HepG2 (cell line): ENCODE measurements around the gene GFER. TPM values are rescaled to one million over a fixed set of nuclear protein-coding genes. Genes with fewer than 3 reads are reported as not detected.
"Not testable (repeated sequence)": the region's sequence is repeated elsewhere in the genome, so short reads cannot be mapped to it uniquely, and the experiment has no call there.

ENCODE experiments used
- ATAC-seq: fragments of 200-7000 bp; cut with Tn5 transposase; 3 replicates; pipeline ENCODE4 v1.9.1; 2020; ENCODE audit warnings: mild to moderate bottlenecking, moderate library complexity
- BruUV-seq: library from RNA; stranded (reverse); fragments of 400-500 nt; replicated peaks from 2 replicates; lab custom pipeline; 2021; lab: Mats Ljungman, UMichigan
- CTCF ChIA-PET: fragments of 300-600 bp; formaldehyde crosslinking; extraction: SDS; loops from one replicate; lab custom pipeline; 2021; ENCODE audit warnings: low total read pairs, inconsistent platforms, low intra/inter-chr PET ratio; lab: Yijun Ruan, JAX
- POLR2A ChIA-PET: fragments of 350-600 bp; sonication (Branson Sonifier 250); formaldehyde crosslinking; loops from one replicate; lab custom pipeline; 2020; ENCODE audit warnings: antibody characterized with exemption, inconsistent platforms; lab: Yijun Ruan, JAX
- DNase-seq: peaks from one replicate; pipeline ENCODE4 v3.0.0-alpha.2; 2015; ENCODE audit warnings: low spot score
- FAIRE-seq: peaks from 3 replicates; lab custom pipeline; 2011; peaks lifted over from hg19 to GRCh38; lab: Jason Lieb, UNC
- H2AFZ ChIP-seq: one replicate; pipeline ENCODE4 v1.6.1; 2011; ENCODE audit warnings: low read length, inconsistent platforms
- H3K27ac ChIP-seq: fragments of 300-600 bp; 3 replicates; pipeline ENCODE4 v1.8.0; 2011; ENCODE audit warnings: mixed run types, mild to moderate bottlenecking, mixed read lengths, low read length, inconsistent platforms; ENCODE audit not compliant: insufficient read depth; ENCODE audit errors: extremely low read length
- H3K27me3 ChIP-seq, 2 experiments: fragments of 200-600 bp in 1 of 2; 2 replicates in 1 of 2; 3 replicates in 1 of 2; pipeline versions ENCODE4 v1.6.0 to v1.8.0; 2011; ENCODE audit warnings: low read length in 2 of 2, mild to moderate bottlenecking in 2 of 2, moderate library complexity in 2 of 2, inconsistent platforms in 1 of 2; ENCODE audit not compliant: insufficient read depth in 2 of 2, control insufficient read depth in 1 of 2
- H3K36me3 ChIP-seq, 2 experiments: fragments of 200-600 bp in 1 of 2; replicated peaks in 1 of 2; 2 replicates in 1 of 2; 3 replicates in 1 of 2; pipeline versions ENCODE4 v1.5.1 to v1.8.0; 2011; ENCODE audit warnings: low read length in 2 of 2, inconsistent platforms in 1 of 2; ENCODE audit not compliant: insufficient read depth in 2 of 2, control insufficient read depth in 1 of 2
- H3K4me1 ChIP-seq: 2 replicates; pipeline ENCODE4 v1.5.1; 2012; ENCODE audit warnings: low read length, inconsistent platforms; ENCODE audit not compliant: insufficient read depth
- H3K4me2 ChIP-seq: 2 replicates; pipeline ENCODE4 v1.6.0; 2011; ENCODE audit warnings: low read depth, low read length, inconsistent platforms
- H3K4me3 ChIP-seq, 3 experiments: fragments of 200-600 bp in 1 of 3; sonication (generic), shearing (Covaris generic) in 1 of 3; replicated peaks in 1 of 3; 2 replicates each; pipeline ENCODE4 v1.5.1; 2011 to 2016; ENCODE audit warnings: low read length in 3 of 3, inconsistent platforms in 2 of 3, low read depth in 2 of 3, mild to moderate bottlenecking in 2 of 3, control low read depth in 1 of 3, mixed read lengths in 1 of 3; ENCODE audit not compliant: insufficient read depth in 1 of 3
- H3K79me2 ChIP-seq: one replicate; pipeline ENCODE4 v1.6.1; 2011; ENCODE audit warnings: low read length, inconsistent platforms; ENCODE audit not compliant: insufficient read depth
- H3K9ac ChIP-seq: 2 replicates; pipeline ENCODE4 v1.6.0; 2011; ENCODE audit warnings: mild to moderate bottlenecking, low read depth, low read length, inconsistent platforms; ENCODE audit not compliant: insufficient read depth
- H3K9me3 ChIP-seq: 2 replicates; pipeline ENCODE4 v1.5.1; 2012; ENCODE audit warnings: mild to moderate bottlenecking, low read length
- H4K20me1 ChIP-seq: 2 replicates; pipeline ENCODE4 v1.6.0; 2011; ENCODE audit warnings: inconsistent platforms, mild to moderate bottlenecking, low read length, moderate library complexity; ENCODE audit not compliant: insufficient read depth
- KDM3A ChIP-seq: IDR thresholded peaks from 2 replicates; pipeline ENCODE4 v1.6.1; 2018; ENCODE audit warnings: low read depth, missing compliant biosample characterization
- NKX3-1 ChIP-seq: sonication (generic); formaldehyde crosslinking; IDR thresholded peaks from 2 replicates; pipeline ENCODE4 v1.5.0; 2020; ENCODE audit warnings: missing genetic modification reagents
- NR1H2 ChIP-seq: sonication (generic); formaldehyde crosslinking; IDR thresholded peaks from 2 replicates; pipeline ENCODE4 v1.8.1; 2022; ENCODE audit warnings: low read depth, missing genetic modification reagents, borderline replicate concordance
- RBFOX2 ChIP-seq: fragments of 200-400 bp; formaldehyde crosslinking; IDR thresholded peaks from 2 replicates; pipeline ENCODE4 v1.6.1; 2017; ENCODE audit warnings: low read depth, mild to moderate bottlenecking, low read length
- SETDB1 ChIP-seq: sonication (generic); formaldehyde crosslinking; IDR thresholded peaks from 2 replicates; pipeline ENCODE4 v1.5.1; 2020; ENCODE audit warnings: missing genetic modification reagents, mild to moderate bottlenecking, borderline replicate concordance
- ZBTB38 ChIP-seq: sonication (generic); formaldehyde crosslinking; IDR thresholded peaks from 2 replicates; pipeline ENCODE4 v1.5.1; 2020; ENCODE audit warnings: mild to moderate bottlenecking, missing genetic modification reagents
- ZFP36 ChIP-seq: fragments of 150-350 bp; IDR thresholded peaks from 2 replicates; pipeline ENCODE4 v1.6.1; 2018; ENCODE audit warnings: borderline replicate concordance, low read length, low read depth; ENCODE audit not compliant: partially characterized antibody
- ZMYM3 ChIP-seq: sonication (generic); formaldehyde crosslinking; IDR thresholded peaks from 2 replicates; pipeline ENCODE4 v1.5.1; 2020; ENCODE audit warnings: mild to moderate bottlenecking, missing genetic modification reagents
- ZNF460 ChIP-seq: sonication (generic); formaldehyde crosslinking; IDR thresholded peaks from 2 replicates; pipeline ENCODE4 v1.5.1; 2020; ENCODE audit warnings: missing genetic modification reagents, mild to moderate bottlenecking, borderline replicate concordance
- WGBS: methylation state at CpG from one replicate; pipeline ENCODE4 v1.1.6; 2017; ENCODE audit warnings: low lambda C conversion rate; 5-methylcytosine and 5-hydroxymethylcytosine counted together
- in situ Hi-C: cut with HindIII; loops from 2 replicates; pipeline ENCODE4 v1.10.0; 2017; ENCODE audit warnings: low pct_unique_long_range_greater_than_20kb; ENCODE audit not compliant: extremely low pct_ligation_motif_present
- intact Hi-C: fragments of 100-400 bp; cut with micrococcal nuclease; formaldehyde crosslinking; loops from one replicate; pipeline ENCODE4 v1.10.0; 2022; ENCODE audit not compliant: unreplicated experiment
- polyA plus RNA-seq, 8 experiments: library from polyadenylated mRNA; depleted of rRNA in 3 of 8; stranded (reverse) in 7 of 8; unstranded in 1 of 8; fragments of >200 nt; fragmentation: Illumina TruSeq in 4 of 8; extraction: Trizol in 4 of 8; gene quantifications; 2 replicates each; pipeline versions ENCODE4 v1.2.1 to v1.2.3, GENCODE V29; 2011 to 2016; ENCODE audit warnings: low read depth in 4 of 8, missing spikeins in 1 of 8, mixed read lengths in 1 of 8; ENCODE audit not compliant: insufficient read depth in 1 of 8
- total RNA-seq, 5 experiments: library from RNA; depleted of rRNA; stranded (reverse); fragments of >200 nt; fragmentation: Illumina TruSeq; extraction: Trizol; gene quantifications; 2 replicates each; pipeline ENCODE4 v1.2.3, GENCODE V29; 2016; ENCODE audit warnings: low read depth in 1 of 5

GFER gene
- total and polyA plus RNA-seq, 2 of the 13 experiments (the other 11 are each of a cell fraction or from before 2014, with no cell fraction given) = 28.6 to 71.7 TPM

DNA sequence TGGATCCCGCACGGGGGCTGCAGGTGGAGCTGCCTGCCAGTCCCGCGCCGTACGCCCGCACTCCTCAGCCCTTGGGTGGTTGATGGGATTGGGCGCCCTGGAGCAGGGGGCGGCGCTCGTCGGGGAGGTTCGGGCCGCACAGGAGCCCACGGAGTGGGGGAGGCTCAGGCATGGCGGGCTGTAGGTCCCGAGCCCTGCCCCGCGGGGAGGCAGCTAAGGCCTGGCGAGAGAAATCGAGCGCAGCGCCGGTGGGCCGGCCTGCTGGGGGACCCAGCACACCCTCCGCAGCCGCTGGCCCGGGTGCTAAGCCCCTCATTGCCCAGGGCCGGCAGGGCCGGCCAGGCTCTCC lies 25.9 kb upstream of the GFER start:
- POLR2A ChIA-PET = interaction anchor here (1.1 to 7.4 kb wide), 5 partner anchors 8 to 27 kb away, joined by 3 to 139 read pairs (median 5); partner anchors contain the start of genes MSRB1, RNF151 and TBL3
- BruUV-seq, in situ Hi-C loops, H3K9ac ChIP-seq, DNase-seq, H3K4me3 ChIP-seq, FAIRE-seq, H3K9me3 ChIP-seq, CTCF ChIA-PET, H2AFZ ChIP-seq, H3K27ac ChIP-seq, ATAC-seq, H3K4me2 ChIP-seq: not testable (repeated sequence)
- peaks cover 17% of the 10 kb centered on the region for H3K79me2 ChIP-seq
- H3K36me3 ChIP-seq = peaks cover 2 to 12% of the 10 kb centered on the region in 2 experiments; a peak in 3 of 5 replicates
- intact Hi-C loops = loop anchor here (2.0 kb wide), 1 partner anchor 17 kb away; no protein-coding TSS in a partner anchor
- peaks cover 22% of the 10 kb centered on the region for H4K20me1 ChIP-seq
- peaks cover 52% of the 10 kb centered on the region for H3K4me1 ChIP-seq
- H3K27me3 ChIP-seq = peaks cover 3 to 15% of the 10 kb centered on the region in 2 experiments; a peak in 3 of 5 replicates
- WGBS = 97% methylated on average over 13 of the region's 30 CpGs
- TF ChIP-seq ZBTB38 (CRISPR knock-in tag) = 0 out of 2 replicates have a peak, but pooled peaks have one; percentile 62
- TF ChIP-seq RBFOX2 = 0 out of 2 replicates have a peak, but pooled peaks have one; percentile 8

GRCh38 chr16:1958715-1959268 lies 25.2 kb upstream of the GFER start:
- DNase-seq (no peak), FAIRE-seq (no peak), ATAC-seq (peak; percentile 2)
- intact Hi-C loops (loop anchor here (2.0 kb wide), 1 partner anchor 18 kb away; no protein-coding TSS in a partner anchor), in situ Hi-C loops (no loop called here)
- 37% methylated on average over 11 of the region's 14 CpGs for WGBS
- H3K4me1 ChIP-seq = peaks cover 57% of the 10 kb centered on the region
- no peak overlapping the region for H3K27ac ChIP-seq
- peak overlapping the region in 2 of 3 experiments; percentile 52 to 98; a peak in 4 of 6 replicates for H3K4me3 ChIP-seq
- H3K9me3 ChIP-seq = no peaks in the 10 kb centered on the region
- peak overlapping the region; percentile 98 for H3K4me2 ChIP-seq
- peaks cover 1 to 12% of the 10 kb centered on the region in 2 experiments; a peak in 4 of 5 replicates for H3K27me3 ChIP-seq
- BruUV-seq = no TSS peak
- peaks cover 28% of the 10 kb centered on the region for H4K20me1 ChIP-seq
- H3K36me3 ChIP-seq = peaks cover 3 to 16% of the 10 kb centered on the region in 2 experiments; a peak in 3 of 5 replicates
- peaks cover 24% of the 10 kb centered on the region for H3K79me2 ChIP-seq
- ChIA-PET CTCF (no interaction called here), POLR2A (interaction anchor here (7.4 kb wide), 1 partner anchor 17 kb away, joined by 139 read pairs; the partner anchor contains the start of gene MSRB1)
- H2AFZ ChIP-seq = peak overlapping the region; percentile 65
- H3K9ac ChIP-seq = peak overlapping the region; percentile 42
- 0 out of 2 replicates have a peak, but pooled peaks have one; percentile 10 for TF ChIP-seq NKX3-1
- TF ChIP-seq ZMYM3 (CRISPR knock-in tag) = peak; percentile 85
- TF ChIP-seq ZFP36 = peak; percentile 84
- no peak for TF ChIP-seq SETDB1 (CRISPR knock-in tag)
- no peak for TF ChIP-seq KDM3A (CRISPR knock-in tag)
- TF ChIP-seq NR1H2 (CRISPR knock-in tag) = 0 out of 2 replicates have a peak, but pooled peaks have one; percentile 18
- TF ChIP-seq ZNF460 (CRISPR knock-in tag) = no peak
